ENCODE results near the gene FOXO3. TPM values are rescaled to one million over a fixed set of nuclear protein-coding genes. Genes with fewer than 3 reads are reported as not detected.

The FOXO3 gene
- total and polyA plus RNA-seq, 2 of the 8 experiments (the other 6 are each of a cell fraction or from before 2014, with no cell fraction given): 13.1 to 19.3 TPM

DNA sequence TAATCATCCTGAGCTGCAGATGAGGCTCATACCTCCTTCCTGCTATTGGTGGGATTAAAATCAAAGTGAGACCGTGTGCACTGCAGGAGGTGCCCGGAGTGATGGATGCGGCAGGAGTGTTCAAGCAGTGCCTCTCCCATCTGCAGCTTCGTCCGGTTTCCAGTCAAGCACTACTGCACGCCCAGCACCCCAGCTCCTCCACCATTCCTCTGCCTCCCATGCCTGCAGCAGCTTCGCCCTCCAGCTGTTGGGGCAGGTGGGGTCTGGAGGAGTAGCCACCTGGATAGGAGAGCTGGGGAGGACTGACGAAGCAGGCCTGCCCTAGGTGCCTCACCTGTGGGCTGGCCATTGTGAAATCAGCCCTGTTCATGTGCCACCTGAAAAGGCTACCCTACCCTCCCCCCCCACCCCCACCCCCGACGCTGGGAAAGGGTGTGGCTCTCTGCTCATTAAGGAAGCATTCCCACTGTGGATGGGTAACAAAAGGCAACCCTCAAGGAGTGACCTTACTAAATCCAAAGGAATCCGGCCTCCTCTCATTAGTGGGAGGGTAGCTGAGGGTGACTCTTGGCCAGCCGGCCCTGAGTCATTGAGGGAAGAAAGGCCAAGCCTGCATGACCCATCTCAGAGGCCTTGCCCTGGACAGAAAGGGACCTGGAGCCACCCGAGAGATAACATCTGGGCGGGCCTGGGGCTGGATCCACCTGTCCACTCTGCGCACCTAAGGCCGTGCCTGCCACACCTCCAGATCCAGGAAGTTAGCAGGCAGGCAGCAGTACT, 171.6 kb downstream of the FOXO3 start:
- Histone ChIP-seq H3K4me2 (ENCODE audit: insufficient read depth in 1 of 2, low read depth in 2 of 2, low read length in 2 of 2) (peak overlapping the region in 1 of 2 experiments; percentile 74; a peak in 1 of 4 replicates), H3K27ac (ENCODE audit: low read depth, low read length) (no peak overlapping the region), H3K14ac (ENCODE audit: insufficient read length) (no peak overlapping the region), H3K56ac (replicated peaks; ENCODE audit: insufficient read length, low read depth, low read length) (no peak overlapping the region), H3K79me1 (ENCODE audit: low read depth, low read length) (no peaks in the 10 kb centered on the region), H3K4me3 (ENCODE audit: extremely low read depth in 1 of 4, insufficient read depth in 2 of 4, low read depth in 3 of 4, low read length in 4 of 4) (no peak overlapping the region), H3K36me3 (ENCODE audit: control insufficient read depth in 2 of 4, insufficient read depth in 4 of 4, low read length in 3 of 4) (no peaks in the 10 kb centered on the region), H4K8ac (ENCODE audit: extremely low read depth, insufficient read depth, low read length) (no peak overlapping the region), H2BK15ac (ENCODE audit: low read length) (peak overlapping the region; percentile 82; the same call in 1 of the 2 replicates), H3K79me2 (ENCODE audit: control insufficient read depth in 1 of 2, insufficient read depth in 2 of 2, low read length in 2 of 2) (no peaks in the 10 kb centered on the region), H3K18ac (ENCODE audit: extremely low read depth, low read length) (peak overlapping the region; percentile 39; the same call in 1 of the 2 replicates), H2BK20ac (ENCODE audit: low read length) (peak overlapping the region; percentile 80; the same call in 1 of the 2 replicates), H3K4ac (replicated peaks; ENCODE audit: insufficient read length, low read depth, low read length) (no peak overlapping the region), H3K9ac (replicated peaks in 1 of 4; ENCODE audit: extremely low read depth in 1 of 4, low read depth in 3 of 4, low read length in 3 of 4) (no peak overlapping the region), H3K23ac (ENCODE audit: insufficient read length) (no peak overlapping the region), H2BK12ac (ENCODE audit: low read depth, low read length) (peak overlapping the region; percentile 82; the same call in 1 of the 2 replicates), H3K23me2 (ENCODE audit: low read depth, low read length) (no peaks in the 10 kb centered on the region), H4K5ac (ENCODE audit: insufficient read length, low read depth, low read length) (no peak overlapping the region), H4K91ac (replicated peaks; ENCODE audit: insufficient read length, low read length) (peak overlapping the region; percentile 44), H2BK120ac (replicated peaks; ENCODE audit: low read depth, low read length) (no peak overlapping the region), H3K27me3 (replicated peaks in 1 of 4; ENCODE audit: control insufficient read depth in 3 of 4, extremely low read depth in 1 of 4, insufficient read depth in 3 of 4, low read length in 3 of 4) (peaks cover 0 to 8% (median 4%) of the 10 kb centered on the region in 4 experiments; a peak in 3 of 7 replicates), H2BK5ac (ENCODE audit: low read depth, low read length) (peak overlapping the region; percentile 58; the same call in 1 of the 2 replicates), H3K4me1 (replicated peaks in 1 of 4; ENCODE audit: control insufficient read depth in 3 of 4, insufficient read depth in 4 of 4, low read length in 3 of 4) (peaks cover 6 to 18% (median 17%) of the 10 kb centered on the region in 4 experiments), H2AK5ac (ENCODE audit: low read depth, low read length) (0 out of 2 replicates have a peak overlapping the region, but pooled peaks have one; percentile 18), H2AFZ (ENCODE audit: low read length) (no peak overlapping the region), H3K9me3 (ENCODE audit: insufficient read depth in 2 of 2, low read depth in 1 of 2, low read length in 1 of 2) (no peaks in the 10 kb centered on the region), H4K20me1 (replicated peaks in 1 of 2; ENCODE audit: control insufficient read depth in 1 of 2, insufficient read depth in 2 of 2, low read length in 2 of 2) (no peaks in the 10 kb centered on the region)
- 72% methylated on average over 14 of the region's 16 CpGs; no CpG with 5 or more reads in 1 of the 2 experiments for WGBS, 2 experiments (ENCODE audit: extremely low coverage in 1 of 2, insufficient coverage in 1 of 2, insufficient read length in 1 of 2, insufficient replicate concordance in 2 of 2, low coverage in 1 of 2, low lambda C conversion rate in 2 of 2, missing lambda C conversion rate in 1 of 2)
- POLR2A ChIA-PET (ENCODE audit: partially characterized antibody): no interaction called here
- DNase-seq (ENCODE audit: low read depth in 1 of 2, low spot score in 2 of 2): no peak
- CTCF ChIA-PET (ENCODE audit: partially characterized antibody): interaction anchor here (0.8 to 1.5 kb wide), 2 partner anchors 13 to 18 kb away, joined by 3 to 4 read pairs; no protein-coding TSS in a partner anchor
- TF ChIP-seq GTF2F1 (IDR thresholded peaks at IDR 0.05; ENCODE audit: borderline replicate concordance, low read depth, low read length): no peak
- TF ChIP-seq MAX (IDR thresholded peaks at IDR 0.05): 0 out of 2 replicates have a peak, but pooled peaks have one; percentile 19
- TF ChIP-seq KDM5A (IDR thresholded peaks at IDR 0.05; ENCODE audit: low read length): no peak
- TF ChIP-seq SIX5 (IDR thresholded peaks at IDR 0.05; ENCODE audit: low read depth, low read length): no peak
- no peak for FAIRE-seq
